ENCODE data around the gene MID1.

Gene MID1

GRCh38 chrX:10571260-10571659 lies 49.1 kb downstream of the MID1 start:
- no peak for DNase-seq

GRCh38 chrX:10570601-10571000 lies 49.8 kb downstream of the MID1 start:
- no peak for DNase-seq

GRCh38 chrX:10569946-10570345 lies 50.4 kb downstream of the MID1 start:
- no peak for DNase-seq

- no peak for DNase-seq
Observed at GRCh38 chrX:10568428-10568827, 52.0 kb downstream of the MID1 start.

- no peak for DNase-seq
Observed at GRCh38 chrX:10567136-10567535, 53.2 kb downstream of the MID1 start.

GRCh38 chrX:10566716-10567097 lies 53.7 kb downstream of the MID1 start:
- no peak for DNase-seq

- no peak for DNase-seq
Observed at GRCh38 chrX:10564484-10564883, 55.9 kb downstream of the MID1 start.

- DNase-seq, result no peak
Observed at GRCh38 chrX:10557166-10557565, 63.2 kb downstream of the MID1 start.

GRCh38 chrX:10556405-10556804 lies 64.0 kb downstream of the MID1 start:
- no peak for DNase-seq

GRCh38 chrX:10555846-10556245 lies 64.5 kb downstream of the MID1 start:
- DNase-seq, result no peak

GRCh38 chrX:10554612-10555270 lies 65.6 kb downstream of the MID1 start:
- DNase-seq, result no peak

- no peak for DNase-seq
Observed at GRCh38 chrX:10549280-10549679, 71.1 kb downstream of the MID1 start.

- DNase-seq, result no peak
Observed at GRCh38 chrX:10548688-10549087, 71.7 kb downstream of the MID1 start.

- no peak for DNase-seq
Observed at GRCh38 chrX:10545882-10546281, 74.5 kb downstream of the MID1 start.

GRCh38 chrX:10542586-10542985 lies 77.8 kb downstream of the MID1 start:
- DNase-seq, result no peak

GRCh38 chrX:10538831-10539230 lies 81.6 kb downstream of the MID1 start:
- no peak for DNase-seq

- DNase-seq, result no peak
Observed at GRCh38 chrX:10537308-10537707, 83.1 kb downstream of the MID1 start.

GRCh38 chrX:10536744-10537143 lies 83.6 kb downstream of the MID1 start:
- DNase-seq, result no peak

GRCh38 chrX:10534611-10535010 lies 85.8 kb downstream of the MID1 start:
- DNase-seq, result no peak

GRCh38 chrX:10533696-10534365 lies 86.6 kb downstream of the MID1 start:
- DNase-seq, result no peak

GRCh38 chrX:10531927-10532326 lies 88.5 kb downstream of the MID1 start:
- no peak for DNase-seq

GRCh38 chrX:10529344-10529743 lies 91.0 kb downstream of the MID1 start:
- no peak for DNase-seq

- no peak for DNase-seq
Observed at GRCh38 chrX:10526451-10526850, 93.9 kb downstream of the MID1 start.

GRCh38 chrX:10525381-10526120 lies 94.8 kb downstream of the MID1 start:
- DNase-seq, result no peak
